Activated B cell treated with CpG ODN at 0.5 μM for 24 hours (primary cell): ENCODE measurements around the gene NT5C1A. TPM values are rescaled to one million over a fixed set of nuclear protein-coding genes. Genes with fewer than 3 reads are reported as not detected.

Experiments used
- ATAC-seq: fragments of 200-7000 bp; cut with Tn5 transposase; one replicate; pipeline ENCODE4 v1.10.0; 2021; ENCODE audit warnings: low read depth, mild to moderate bottlenecking, moderate library complexity
- CTCF ChIA-PET: fragments of 350-600 bp; sonication (Branson Sonifier 250); formaldehyde crosslinking; loops from one replicate; lab custom pipeline; 2021; ENCODE audit warnings: antibody characterized with exemption; lab: Charles Lee
- POLR2A ChIA-PET: fragments of 350-600 bp; sonication (Branson Sonifier 250); formaldehyde crosslinking; loops from one replicate; lab custom pipeline; 2021; ENCODE audit warnings: antibody characterized with exemption; lab: Charles Lee
- DNase-seq: peaks from one replicate; pipeline ENCODE4 v3.0.0; 2022
- H3K27ac Mint-ChIP-seq: one replicate; pipeline ENCODE4 v1.8.0; 2020; ENCODE audit warnings: mixed read lengths
- H3K27me3 Mint-ChIP-seq: one replicate; pipeline ENCODE4 v1.8.0; 2021; ENCODE audit warnings: mixed read lengths
- H3K36me3 Mint-ChIP-seq: one replicate; pipeline ENCODE4 v1.8.0; 2021; ENCODE audit warnings: low read depth, mixed read lengths
- H3K4me1 Mint-ChIP-seq: one replicate; pipeline ENCODE4 v1.8.0; 2021; ENCODE audit warnings: mixed read lengths
- H3K4me3 Mint-ChIP-seq: one replicate; pipeline ENCODE4 v1.8.0; 2020; ENCODE audit warnings: mild to moderate bottlenecking, mixed read lengths
- H3K9me3 Mint-ChIP-seq: one replicate; pipeline ENCODE4 v1.8.0; 2020; ENCODE audit warnings: mixed read lengths
- CTCF ChIP-seq: fragments of 200-600 bp; IDR thresholded peaks from one replicate; pipeline ENCODE4 v1.8.0; 2022; ENCODE audit warnings: antibody characterized with exemption, mild to moderate bottlenecking
- intact Hi-C: fragments of 100-400 bp; cut with micrococcal nuclease; formaldehyde crosslinking; loops from one replicate; pipeline ENCODE4 v1.15.1; 2024
- total RNA-seq: library from RNA; stranded (reverse); gene quantifications from 2 replicates; pipeline ENCODE4 v1.2.3, GENCODE V29; 2022

Gene NT5C1A
- total RNA-seq, 1 donor from 2014 or later = not detected

GRCh38 chr1:39613250-39613649, 58.7 kb downstream of the NT5C1A start:
- TF ChIP-seq CTCF = no peak
- Mint-ChIP-seq H3K36me3 (no peaks in the 10 kb centered on the region), H3K27me3 (peaks cover 18% of the 10 kb centered on the region), H3K4me3 (no peak overlapping the region), H3K4me1 (peaks cover 7% of the 10 kb centered on the region), H3K9me3 (no peaks in the 10 kb centered on the region), H3K27ac (no peak overlapping the region)
- CTCF ChIA-PET = interaction anchor here (1.5 kb wide), 1 partner anchor 35 kb away, joined by 5 read pairs; no protein-coding TSS in a partner anchor
- ATAC-seq = no peak
- DNase-seq = no peak
- intact Hi-C loops = no loop called here
- POLR2A ChIA-PET = no interaction called here

- no peaks in the 10 kb centered on the region for H3K36me3 Mint-ChIP-seq
- peak; percentile 62 for DNase-seq
- no peak overlapping the region for H3K4me3 Mint-ChIP-seq
- CTCF ChIA-PET = interaction anchor here (2.1 to 2.3 kb wide), 3 partner anchors 38 to 190 kb away, joined by 6 to 9 read pairs (median 9); no protein-coding TSS in a partner anchor
- H3K27ac Mint-ChIP-seq = no peak overlapping the region
- POLR2A ChIA-PET = no interaction called here
- no peak for TF ChIP-seq CTCF
- peak; percentile 84 for ATAC-seq
- peaks cover 9% of the 10 kb centered on the region for H3K27me3 Mint-ChIP-seq
- H3K9me3 Mint-ChIP-seq = no peaks in the 10 kb centered on the region
- intact Hi-C loops = loop anchor here (5.0 kb wide), 1 partner anchor 293 kb away; the partner anchor contains the start of gene MYCL
- peaks cover 11% of the 10 kb centered on the region for H3K4me1 Mint-ChIP-seq
Measured at GRCh38 chr1:39609618-39610331, 62.1 kb downstream of the NT5C1A start.

Other genes starting within 250 kb of the NT5C1A start
- 0.20 TPM in 1 of 2 replicates, not detected in the other for gene BMP8A, start 180.5 kb downstream of the NT5C1A start, total RNA-seq
- 310 and 314 TPM in 2 replicates for gene PABPC4, start 95.3 kb downstream of the NT5C1A start, total RNA-seq
- gene HEYL, start 32.5 kb downstream of the NT5C1A start, total RNA-seq = not detected in 2 replicates
- not detected in 2 replicates for gene HPCAL4, start 19.3 kb upstream of the NT5C1A start, total RNA-seq
- gene PPIE, start 66.8 kb upstream of the NT5C1A start, total RNA-seq = 64.9 and 68.5 TPM in 2 replicates
- 1.2 TPM in 2 replicates for gene OXCT2, start 99.2 kb upstream of the NT5C1A start, total RNA-seq
- gene BMP8B, start 116.8 kb upstream of the NT5C1A start, total RNA-seq = 1.2 and 1.4 TPM in 2 replicates
- 23.1 and 24.4 TPM in 2 replicates for gene TRIT1, start 211.4 kb upstream of the NT5C1A start, total RNA-seq
- gene MYCL, start 229.8 kb upstream of the NT5C1A start, total RNA-seq = 0.10 and 0.29 TPM in 2 replicates